ENCODE results near the gene SYVN1. TPM values are rescaled to one million over a fixed set of nuclear protein-coding genes. Genes with fewer than 3 reads are reported as not detected.

SYVN1 gene
- total RNA-seq, 1 experiment from 2014 or later = 34.8 TPM

GRCh38 chr11:65128182-65129145, 5.9 kb downstream of the SYVN1 start:
- peaks cover 37% of the 10 kb centered on the region for H3K36me3 Mint-ChIP-seq
- no peak overlapping the region for H3K4me3 Mint-ChIP-seq
- peaks cover 9% of the 10 kb centered on the region for H3K4me1 Mint-ChIP-seq
- DNase-seq (ENCODE audit: low spot score) = no peak
- ChIA-PET POLR2A (no interaction called here), CTCF (interaction anchor here (0.5 to 1.5 kb wide), 5 partner anchors 18 to 203 kb away, joined by 3 to 4 read pairs (median 4); no protein-coding TSS in a partner anchor)
- TF ChIP-seq SMAD4 (CRISPR knock-in tag; IDR thresholded peaks at IDR 0.05) = no peak
- TF ChIP-seq SOX15 (CRISPR knock-in tag; IDR thresholded peaks at IDR 0.05) = no peak
- TF ChIP-seq TEAD1 (CRISPR knock-in tag; IDR thresholded peaks at IDR 0.05) = no peak
- no peak for TF ChIP-seq GRHL2 (CRISPR knock-in tag; IDR thresholded peaks at IDR 0.05; ENCODE audit: insufficient replicate concordance, severe bottlenecking)
- TF ChIP-seq PREB (CRISPR knock-in tag; IDR thresholded peaks at IDR 0.05; ENCODE audit: borderline replicate concordance) = no peak
- no peak for TF ChIP-seq NR3C1 (CRISPR knock-in tag; conservative IDR thresholded peaks at IDR 0.05; ENCODE audit: low read depth)
- no peak for TF ChIP-seq TEAD4 (CRISPR knock-in tag; IDR thresholded peaks at IDR 0.05)
- no peak for TF ChIP-seq PRDM15 (CRISPR knock-in tag; IDR thresholded peaks at IDR 0.05)
- TF ChIP-seq ELF4 (CRISPR knock-in tag; IDR thresholded peaks at IDR 0.05; ENCODE audit: low read depth) = no peak
- no peak for TF ChIP-seq ATF3 (CRISPR knock-in tag; conservative IDR thresholded peaks at IDR 0.05)
- TF ChIP-seq RELA (CRISPR knock-in tag; IDR thresholded peaks at IDR 0.05; ENCODE audit: borderline replicate concordance) = no peak
- TF ChIP-seq IRF1 (CRISPR knock-in tag; IDR thresholded peaks at IDR 0.05) = no peak
- no peak for TF ChIP-seq MYBL2 (CRISPR knock-in tag; IDR thresholded peaks at IDR 0.05)
- no peaks in the 10 kb centered on the region for H3K9me3 Mint-ChIP-seq
- no peak for ATAC-seq
- no peaks in the 10 kb centered on the region for H3K27me3 Mint-ChIP-seq (ENCODE audit: low read depth)
- H3K27ac Mint-ChIP-seq = no peak overlapping the region

DNA sequence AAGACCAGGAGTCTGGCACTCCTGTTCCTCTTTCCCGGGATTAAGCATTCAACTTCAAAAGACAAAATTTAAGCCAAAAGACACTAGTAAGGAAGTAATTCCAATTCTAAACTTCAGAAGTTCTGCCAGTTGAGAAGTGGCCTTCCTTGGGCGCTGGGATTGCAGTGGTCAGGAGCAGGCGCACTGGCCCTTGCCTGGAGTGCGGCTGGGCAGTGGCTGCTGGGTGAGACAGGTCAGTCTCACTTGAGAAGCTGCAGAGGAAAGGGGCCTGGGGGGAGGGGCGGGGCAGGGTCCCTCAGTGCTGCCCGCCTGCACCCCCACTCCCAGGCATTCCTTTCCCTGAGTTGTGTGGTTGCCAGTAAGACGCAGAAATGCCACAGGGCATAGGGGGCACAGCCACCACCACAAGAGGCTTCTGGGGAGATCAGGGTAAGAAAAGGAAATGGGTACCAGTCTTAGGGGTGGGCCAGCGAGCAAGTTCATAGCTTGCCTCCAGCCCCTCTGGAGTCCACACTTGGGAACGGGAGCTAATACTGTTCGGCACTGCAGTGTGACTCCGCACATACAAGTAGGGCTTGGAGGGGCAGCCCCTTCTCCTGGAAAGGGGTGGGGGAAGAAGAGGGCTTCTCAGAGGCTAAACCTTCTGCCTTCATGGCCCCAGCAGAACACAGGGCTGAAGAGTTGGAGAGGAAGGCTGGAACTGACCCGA, 6.7 kb downstream of the SYVN1 start:
- Mint-ChIP-seq H3K4me1 (peaks cover 5% of the 10 kb centered on the region), H3K27ac (no peak overlapping the region), H3K4me3 (no peak overlapping the region), H3K9me3 (no peaks in the 10 kb centered on the region), H3K27me3 (ENCODE audit: low read depth) (no peaks in the 10 kb centered on the region), H3K36me3 (peaks cover 34% of the 10 kb centered on the region)
- TF ChIP-seq EMX1 (CRISPR knock-in tag; IDR thresholded peaks at IDR 0.05) (no peak), AR (CRISPR knock-in tag; IDR thresholded peaks at IDR 0.05) (no peak), NFATC4 (CRISPR knock-in tag; IDR thresholded peaks at IDR 0.05) (no peak), ATF1 (CRISPR knock-in tag; IDR thresholded peaks at IDR 0.05) (no peak), MYBL2 (CRISPR knock-in tag; IDR thresholded peaks at IDR 0.05) (no peak), GTF2I (CRISPR knock-in tag; conservative IDR thresholded peaks at IDR 0.05) (no peak), NR1H2 (CRISPR knock-in tag; IDR thresholded peaks at IDR 0.05) (no peak)
- TF ChIP-seq, protein P1, sequence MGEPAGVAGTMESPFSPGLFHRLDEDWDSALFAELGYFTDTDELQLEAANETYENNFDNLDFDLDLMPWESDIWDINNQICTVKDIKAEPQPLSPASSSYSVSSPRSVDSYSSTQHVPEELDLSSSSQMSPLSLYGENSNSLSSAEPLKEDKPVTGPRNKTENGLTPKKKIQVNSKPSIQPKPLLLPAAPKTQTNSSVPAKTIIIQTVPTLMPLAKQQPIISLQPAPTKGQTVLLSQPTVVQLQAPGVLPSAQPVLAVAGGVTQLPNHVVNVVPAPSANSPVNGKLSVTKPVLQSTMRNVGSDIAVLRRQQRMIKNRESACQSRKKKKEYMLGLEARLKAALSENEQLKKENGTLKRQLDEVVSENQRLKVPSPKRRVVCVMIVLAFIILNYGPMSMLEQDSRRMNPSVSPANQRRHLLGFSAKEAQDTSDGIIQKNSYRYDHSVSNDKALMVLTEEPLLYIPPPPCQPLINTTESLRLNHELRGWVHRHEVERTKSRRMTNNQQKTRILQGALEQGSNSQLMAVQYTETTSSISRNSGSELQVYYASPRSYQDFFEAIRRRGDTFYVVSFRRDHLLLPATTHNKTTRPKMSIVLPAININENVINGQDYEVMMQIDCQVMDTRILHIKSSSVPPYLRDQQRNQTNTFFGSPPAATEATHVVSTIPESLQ (CRISPR knock-in tag; IDR thresholded peaks at IDR 0.05) = no peak
- POLR2A ChIA-PET = no interaction called here
- CTCF ChIA-PET = interaction anchor here (0.6 to 1.3 kb wide), 3 partner anchors 17 to 123 kb away, joined by 3 to 4 read pairs (median 4); no protein-coding TSS in a partner anchor
- no peak for DNase-seq (ENCODE audit: low spot score)
- no peak for ATAC-seq
